IMR-90 (cell line): ENCODE results near the gene FAM114A2. TPM values are rescaled to one million over a fixed set of nuclear protein-coding genes. Genes with fewer than 3 reads are reported as not detected.

Source experiments
- ATAC-seq: fragments of 200-7000 bp; cut with Tn5 transposase; 2 replicates; pipeline ENCODE4 v1.9.1; 2020; ENCODE audit warnings: low read depth, mild to moderate bottlenecking, moderate library complexity
- BruUV-seq: library from RNA; stranded (reverse); fragments of 400-500 nt; replicated peaks from 2 replicates; lab custom pipeline; 2021; lab: Mats Ljungman, UMichigan
- CTCF ChIA-PET: fragments of 300-600 bp; formaldehyde crosslinking; extraction: SDS; loops from one replicate; lab custom pipeline; 2021; ENCODE audit warnings: antibody characterized with exemption; lab: Yijun Ruan, JAX
- POLR2A ChIA-PET: fragments of 300-600 bp; sonication (Branson Sonifier 250); formaldehyde crosslinking; loops from one replicate; lab custom pipeline; 2022; ENCODE audit warnings: antibody characterized with exemption; ENCODE audit not compliant: unreplicated experiment; lab: Charles Lee
- DNase-seq: peaks from one replicate; pipeline ENCODE4 v3.0.0; 2013
- H2AFZ ChIP-seq: replicated peaks from 2 replicates; pipeline ENCODE3; 2013; ENCODE audit warnings: low read length, mild to moderate bottlenecking; ENCODE audit not compliant: poor library complexity
- H2AK5ac ChIP-seq: 2 replicates; pipeline ENCODE4 v1.6.1; 2013; ENCODE audit warnings: low read depth, low read length, inconsistent platforms
- H2AK9ac ChIP-seq: replicated peaks from 2 replicates; pipeline ENCODE3; 2013; ENCODE audit warnings: mild to moderate bottlenecking, low read depth, low read length, moderate library complexity; ENCODE audit not compliant: poor library complexity
- H2BK120ac ChIP-seq: 2 replicates; pipeline ENCODE4 v1.6.1; 2013; ENCODE audit warnings: low read depth, low read length, inconsistent platforms
- H2BK15ac ChIP-seq: 3 replicates; pipeline ENCODE4 v1.6.1; 2013; ENCODE audit warnings: low read depth, low read length, inconsistent platforms
- H2BK20ac ChIP-seq: 2 replicates; pipeline ENCODE4 v1.6.1; 2013; ENCODE audit warnings: low read depth, mild to moderate bottlenecking, inconsistent platforms, low read length, moderate library complexity
- H2BK5ac ChIP-seq: 2 replicates; pipeline ENCODE4 v1.6.1; 2013; ENCODE audit warnings: mild to moderate bottlenecking, low read depth, low read length, inconsistent platforms; ENCODE audit not compliant: poor library complexity, severe bottlenecking
- H3K14ac ChIP-seq: replicated peaks from 2 replicates; pipeline ENCODE4 v1.6.1; 2013; ENCODE audit warnings: low read depth, low read length, inconsistent platforms
- H3K18ac ChIP-seq: 2 replicates; pipeline ENCODE4 v1.6.1; 2013; ENCODE audit warnings: low read depth, low read length, control low read depth
- H3K23ac ChIP-seq: 2 replicates; pipeline ENCODE4 v1.6.1; 2013; ENCODE audit warnings: low read depth, low read length, inconsistent platforms
- H3K27ac ChIP-seq: 2 replicates; pipeline ENCODE4 v1.5.1; 2013; ENCODE audit warnings: mild to moderate bottlenecking, control low read depth, low read length; ENCODE audit not compliant: insufficient read depth
- H3K27me3 ChIP-seq: 2 replicates; pipeline ENCODE4 v1.6.1; 2013; ENCODE audit warnings: low read length; ENCODE audit not compliant: control insufficient read depth, insufficient read depth
- H3K36me3 ChIP-seq: 2 replicates; pipeline ENCODE4 v1.6.1; 2013; ENCODE audit warnings: low read length, mixed read lengths; ENCODE audit not compliant: control insufficient read depth, insufficient read depth
- H3K4ac ChIP-seq: 2 replicates; pipeline ENCODE4 v1.6.1; 2013; ENCODE audit warnings: low read depth, low read length, inconsistent platforms
- H3K4me1 ChIP-seq: 2 replicates; pipeline ENCODE4 v1.6.1; 2013; ENCODE audit warnings: low read length, mixed read lengths; ENCODE audit not compliant: control insufficient read depth, insufficient read depth
- H3K4me2 ChIP-seq: 2 replicates; pipeline ENCODE4 v1.6.1; 2013; ENCODE audit warnings: low read depth, mild to moderate bottlenecking, control low read depth, low read length, moderate library complexity
- H3K4me3 ChIP-seq: 2 replicates; pipeline ENCODE4 v1.5.1; 2013; ENCODE audit warnings: low read depth, mild to moderate bottlenecking, control low read depth, low read length, moderate library complexity; ENCODE audit not compliant: insufficient read depth
- H3K56ac ChIP-seq: 2 replicates; pipeline ENCODE4 v1.6.1; 2013; ENCODE audit warnings: low read length, inconsistent platforms; ENCODE audit not compliant: insufficient read depth; ENCODE audit errors: extremely low read depth
- H3K79me1 ChIP-seq, 2 experiments: 2 replicates each; pipeline ENCODE4 v1.6.1; 2013; ENCODE audit warnings: low read length in 2 of 2, inconsistent platforms in 1 of 2, low read depth in 1 of 2
- H3K9ac ChIP-seq: 2 replicates; pipeline ENCODE4 v1.6.1; 2013; ENCODE audit warnings: low read depth, low read length, control low read depth
- H3K9me1 ChIP-seq: 2 replicates; pipeline ENCODE4 v1.6.1; 2013; ENCODE audit warnings: low read length, inconsistent platforms; ENCODE audit not compliant: insufficient read depth
- H3K9me3 ChIP-seq: 2 replicates; pipeline ENCODE4 v1.6.1; 2013; ENCODE audit warnings: low read length; ENCODE audit not compliant: control insufficient read depth, insufficient read depth
- H4K20me1 ChIP-seq: 2 replicates; pipeline ENCODE4 v1.6.1; 2013; ENCODE audit warnings: low read length, inconsistent platforms; ENCODE audit not compliant: insufficient read depth
- H4K5ac ChIP-seq: 2 replicates; pipeline ENCODE4 v1.6.1; 2013; ENCODE audit warnings: mild to moderate bottlenecking, low read depth, low read length, control low read depth
- H4K8ac ChIP-seq, 2 experiments: 2 replicates each; pipeline ENCODE4 v1.6.1; 2013; ENCODE audit warnings: low read depth in 2 of 2, low read length in 2 of 2, control low read depth in 1 of 2, inconsistent platforms in 1 of 2
- H4K91ac ChIP-seq: 2 replicates; pipeline ENCODE4 v1.6.1; 2013; ENCODE audit warnings: low read depth, low read length, inconsistent platforms; ENCODE audit not compliant: insufficient read depth
- BHLHE40 ChIP-seq: fragments of 150-350 bp; IDR thresholded peaks from 2 replicates; pipeline ENCODE4 v1.6.1; 2016; ENCODE audit warnings: mild to moderate bottlenecking, low read depth, low read length
- CEBPB ChIP-seq: IDR thresholded peaks from 2 replicates; pipeline ENCODE4 v1.6.1; 2012; ENCODE audit warnings: low read depth, low read length, improper control_type of control experiment
- CTCF ChIP-seq: conservative IDR thresholded peaks from 2 replicates; pipeline ENCODE4 v1.5.1; 2012; ENCODE audit warnings: mild to moderate bottlenecking, low read depth, low read length, improper control_type of control experiment
- ELK1 ChIP-seq: fragments of 150-350 bp; IDR thresholded peaks from 2 replicates; pipeline ENCODE4 v1.6.1; 2016; ENCODE audit warnings: low read depth, mild to moderate bottlenecking, low read length, moderate library complexity, borderline replicate concordance
- FOS ChIP-seq: fragments of 150-350 bp; IDR thresholded peaks from 2 replicates; pipeline ENCODE4 v1.6.1; 2016; ENCODE audit warnings: low read depth, low read length
- MAFK ChIP-seq: IDR thresholded peaks from 2 replicates; pipeline ENCODE4 v1.6.1; 2012; ENCODE audit warnings: low read depth, low read length, improper control_type of control experiment
- MAZ ChIP-seq: IDR thresholded peaks from 2 replicates; pipeline ENCODE4 v1.6.1; 2012; ENCODE audit warnings: low read depth, mild to moderate bottlenecking, low read length, improper control_type of control experiment, moderate library complexity, borderline replicate concordance
- MXI1 ChIP-seq: IDR thresholded peaks from 2 replicates; pipeline ENCODE4 v1.6.1; 2012; ENCODE audit warnings: low read depth, mild to moderate bottlenecking, low read length, moderate library complexity, borderline replicate concordance
- NFE2L2 ChIP-seq: fragments of 150-350 bp; IDR thresholded peaks from 2 replicates; pipeline ENCODE4 v1.6.1; 2016; ENCODE audit warnings: low read depth, mild to moderate bottlenecking, low read length
- POLR2A ChIP-seq: IDR thresholded peaks from 2 replicates; pipeline ENCODE4 v1.6.1; 2012; ENCODE audit warnings: mild to moderate bottlenecking, low read depth, low read length
- RAD21 ChIP-seq: IDR thresholded peaks from 2 replicates; pipeline ENCODE4 v1.6.1; 2012; ENCODE audit warnings: low read length, improper control_type of control experiment
- RCOR1 ChIP-seq: IDR thresholded peaks from 2 replicates; pipeline ENCODE4 v1.6.1; 2012; ENCODE audit warnings: mild to moderate bottlenecking, low read length, improper control_type of control experiment; ENCODE audit not compliant: insufficient replicate concordance
- RFX5 ChIP-seq: IDR thresholded peaks from 2 replicates; pipeline ENCODE4 v1.8.0; 2012; ENCODE audit warnings: low read depth, mild to moderate bottlenecking, low read length, moderate library complexity
- SMC3 ChIP-seq: fragments of 150-350 bp; IDR thresholded peaks from 2 replicates; pipeline ENCODE4 v1.6.1; 2016; ENCODE audit warnings: low read depth, mild to moderate bottlenecking, antibody characterized with exemption, low read length, moderate library complexity
- WGBS, 2 experiments: methylation state at CpG; one replicate each; pipeline versions ENCODE4 v1.1.5 to v1.1.7; 2013; ENCODE audit warnings: missing lambda C conversion rate in 2 of 2; ENCODE audit not compliant: insufficient read length in 1 of 2; ENCODE audit errors: extremely low coverage in 2 of 2; 5-methylcytosine and 5-hydroxymethylcytosine counted together
- dilution Hi-C: fragments of 300-500 bp; cut with HindIII; formaldehyde crosslinking; loops from one replicate; pipeline ENCODE4 v1.14.3; 2018; ENCODE audit warnings: low sequenced_read_pairs; ENCODE audit not compliant: unreplicated experiment
- in situ Hi-C: fragments of 300-500 bp; cut with MboI; formaldehyde crosslinking; loops from 3 replicates; pipeline ENCODE4 v1.14.3; 2019; ENCODE audit warnings: low sequenced_read_pairs, inconsistent platforms, mixed read lengths
- intact Hi-C: fragments of 100-400 bp; cut with micrococcal nuclease; formaldehyde crosslinking; loops from 2 replicates; pipeline ENCODE4 v1.10.0; 2022
- polyA plus RNA-seq, 3 experiments: library from polyadenylated mRNA; depleted of rRNA; stranded (reverse); fragments of >200 nt; gene quantifications; 2 replicates each; pipeline ENCODE4 v1.2.3, GENCODE V29; 2012; ENCODE audit warnings: low replicate concordance in 1 of 3
- total RNA-seq: library from RNA; depleted of rRNA; stranded (reverse); fragments of >200 nt; gene quantifications from 2 replicates; pipeline ENCODE4 v1.2.3, GENCODE V29; 2012
- TF ChIP-seq, protein P1 (sequence below): fragments of 150-350 bp; IDR thresholded peaks from 2 replicates; pipeline ENCODE4 v1.6.1; 2017; ENCODE audit warnings: mild to moderate bottlenecking, antibody characterized with exemption, low read length, low read depth

The FAM114A2 gene
- total and polyA plus RNA-seq, 2 of the 4 experiments (the other 2 are of a cell fraction), result 13.2 to 41.2 TPM

GRCh38 chr5:153979028-153979783, 59.5 kb downstream of the FAM114A2 start:
- H3K9ac ChIP-seq, result no peak overlapping the region
- no peak overlapping the region for H4K5ac ChIP-seq
- no peak overlapping the region for H3K14ac ChIP-seq
- no peaks in the 10 kb centered on the region for H3K79me1 ChIP-seq
- no peak overlapping the region for H2AK9ac ChIP-seq
- intact Hi-C loops (loop anchor here (2.0 kb wide), 1 partner anchor 428 kb away; no protein-coding TSS in a partner anchor), in situ Hi-C loops (no loop called here), dilution Hi-C loops (no loop called here)
- no peak overlapping the region for H3K18ac ChIP-seq
- no TSS peak for BruUV-seq
- H3K27ac ChIP-seq, result no peak overlapping the region
- H3K4ac ChIP-seq, result no peak overlapping the region
- no peak overlapping the region for H2BK120ac ChIP-seq
- H3K4me1 ChIP-seq, result no peaks in the 10 kb centered on the region
- ChIA-PET POLR2A (no interaction called here), CTCF (interaction anchor here (1.3 kb wide), 1 partner anchor 661 kb away, joined by 3 read pairs; no protein-coding TSS in a partner anchor)
- peaks cover 30% of the 10 kb centered on the region for H3K27me3 ChIP-seq
- DNase-seq, result no peak
- H2BK5ac ChIP-seq, result no peak overlapping the region
- no peak overlapping the region for H2BK15ac ChIP-seq
- ATAC-seq, result no peak
- no peak overlapping the region for H2AFZ ChIP-seq
- no peak overlapping the region for H4K8ac ChIP-seq
- WGBS, 2 experiments, result 40% methylated on average over 1 of the region's 4 CpGs; no CpG with 5 or more reads in 1 of the 2 experiments
- no peaks in the 10 kb centered on the region for H3K36me3 ChIP-seq
- no peak overlapping the region for H3K4me2 ChIP-seq
- no peak overlapping the region for H2AK5ac ChIP-seq
- no peaks in the 10 kb centered on the region for H3K9me1 ChIP-seq
- H4K91ac ChIP-seq, result no peak overlapping the region
- H3K9me3 ChIP-seq, result no peaks in the 10 kb centered on the region
- H2BK20ac ChIP-seq, result no peak overlapping the region
- H4K20me1 ChIP-seq, result no peaks in the 10 kb centered on the region
- no peak overlapping the region for H3K4me3 ChIP-seq
- no peak overlapping the region for H3K56ac ChIP-seq
- no peak overlapping the region for H3K23ac ChIP-seq
- TF ChIP-seq MXI1, result no peak
- no peak for TF ChIP-seq RCOR1
- TF ChIP-seq BHLHE40, result no peak
- no peak for TF ChIP-seq MAZ
- TF ChIP-seq RAD21, result no peak
- TF ChIP-seq MAFK, result no peak
- TF ChIP-seq SMC3, result no peak
- TF ChIP-seq RFX5, result no peak
- TF ChIP-seq FOS, result no peak
- TF ChIP-seq NFE2L2, result no peak
- no peak for TF ChIP-seq CEBPB
- TF ChIP-seq, protein P1, sequence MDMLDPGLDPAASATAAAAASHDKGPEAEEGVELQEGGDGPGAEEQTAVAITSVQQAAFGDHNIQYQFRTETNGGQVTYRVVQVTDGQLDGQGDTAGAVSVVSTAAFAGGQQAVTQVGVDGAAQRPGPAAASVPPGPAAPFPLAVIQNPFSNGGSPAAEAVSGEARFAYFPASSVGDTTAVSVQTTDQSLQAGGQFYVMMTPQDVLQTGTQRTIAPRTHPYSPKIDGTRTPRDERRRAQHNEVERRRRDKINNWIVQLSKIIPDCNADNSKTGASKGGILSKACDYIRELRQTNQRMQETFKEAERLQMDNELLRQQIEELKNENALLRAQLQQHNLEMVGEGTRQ, result no peak
- no peak for TF ChIP-seq POLR2A
- no peak for TF ChIP-seq ELK1
- TF ChIP-seq CTCF, result no peak
